KOPT-K1 (cell line): ENCODE results near the gene COPS6.
A peak's percentile ranks its signal among the peaks of the same experiment; 100 is the strongest.

ENCODE experiments used
- H3K27ac ChIP-seq: fragments of 200-600 bp; sonication (generic); 2 replicates; pipeline ENCODE4 v1.5.1; 2016; ENCODE audit warnings: antibody characterized with exemption, mild to moderate bottlenecking, low read depth, low read length; ENCODE audit not compliant: poor library complexity, severe bottlenecking
- H3K36me3 ChIP-seq: fragments of 200-600 bp; sonication (generic); 2 replicates; pipeline ENCODE4 v1.5.1; 2017; ENCODE audit warnings: antibody characterized with exemption, mild to moderate bottlenecking, low read length, moderate library complexity; ENCODE audit not compliant: insufficient read depth
- H3K9me3 ChIP-seq: fragments of 200-600 bp; sonication (generic); 2 replicates; pipeline ENCODE4 v1.5.1; 2017; ENCODE audit warnings: antibody characterized with exemption, low read length, mild to moderate bottlenecking; ENCODE audit not compliant: insufficient read depth, poor library complexity, severe bottlenecking

Gene COPS6

GRCh38 chr7:100088621-100089457 is at the start of gene COPS6:
COPS6 (plus strand) TSS chr7:100088969; CDS start chr7:100088991, 22 bp downstream.
- peaks cover 36% of the 10 kb centered on the region for H3K36me3 ChIP-seq
- H3K27ac ChIP-seq, result peak within 1 kb of the TSS; percentile 80
- no peaks in the 10 kb centered on the region for H3K9me3 ChIP-seq

- Histone ChIP-seq H3K27ac (no peak overlapping the region), H3K9me3 (no peaks in the 10 kb centered on the region), H3K36me3 (peaks cover 29% of the 10 kb centered on the region)
Measured at GRCh38 chr7:100040575-100040974, 48.2 kb upstream of the COPS6 start.

GRCh38 chr7:100044718-100045117 is 44.1 kb upstream of the COPS6 start:
- Histone ChIP-seq H3K9me3 (no peaks in the 10 kb centered on the region), H3K27ac (no peak overlapping the region), H3K36me3 (no peaks in the 10 kb centered on the region)

- Histone ChIP-seq H3K36me3 (no peaks in the 10 kb centered on the region), H3K9me3 (no peaks in the 10 kb centered on the region), H3K27ac (no peak overlapping the region)
Measured at GRCh38 chr7:100048680-100049079, 40.1 kb upstream of the COPS6 start.

- Histone ChIP-seq H3K27ac (peak within 1 kb of the TSS; percentile 64), H3K9me3 (no peaks in the 10 kb centered on the region), H3K36me3 (no peaks in the 10 kb centered on the region)
Measured at GRCh38 chr7:100049441-100050291, 39.1 kb upstream of the COPS6 start, which contains the start of gene ZSCAN21. ZSCAN21 (plus strand) TSS chr7:100049774; CDS start chr7:100057007, 7,233 bp downstream.

GRCh38 chr7:100051611-100052010 is 37.2 kb upstream of the COPS6 start:
- H3K9me3 ChIP-seq, result no peaks in the 10 kb centered on the region
- no peak overlapping the region for H3K27ac ChIP-seq
- no peaks in the 10 kb centered on the region; the same call in 1 of the 2 replicates for H3K36me3 ChIP-seq

GRCh38 chr7:100053215-100053614 is 35.6 kb upstream of the COPS6 start:
- no peak overlapping the region for H3K27ac ChIP-seq
- no peaks in the 10 kb centered on the region for H3K9me3 ChIP-seq
- peaks cover 15% of the 10 kb centered on the region for H3K36me3 ChIP-seq

- H3K36me3 ChIP-seq, result peaks cover 45% of the 10 kb centered on the region
- no peaks in the 10 kb centered on the region for H3K9me3 ChIP-seq
- no peak overlapping the region for H3K27ac ChIP-seq
Measured at GRCh38 chr7:100057006-100057405, 31.8 kb upstream of the COPS6 start.

GRCh38 chr7:100059251-100059739 is 29.5 kb upstream of the COPS6 start:
- peaks cover 65% of the 10 kb centered on the region for H3K36me3 ChIP-seq
- H3K27ac ChIP-seq, result no peak overlapping the region
- no peaks in the 10 kb centered on the region for H3K9me3 ChIP-seq

GRCh38 chr7:100061518-100062193 is 27.1 kb upstream of the COPS6 start:
- Histone ChIP-seq H3K36me3 (peaks cover 83% of the 10 kb centered on the region), H3K9me3 (no peaks in the 10 kb centered on the region)

GRCh38 chr7:100063376-100063775 is 25.4 kb upstream of the COPS6 start:
- no peaks in the 10 kb centered on the region for H3K9me3 ChIP-seq
- no peak overlapping the region for H3K27ac ChIP-seq
- H3K36me3 ChIP-seq, result peaks cover 82% of the 10 kb centered on the region

More at GRCh38 chr7:100061518-100062193, 27.1 kb upstream of the COPS6 start:
- H3K27ac ChIP-seq, result no peak overlapping the region

GRCh38 chr7:100064162-100064561 is 24.6 kb upstream of the COPS6 start:
- Histone ChIP-seq H3K36me3 (peaks cover 81% of the 10 kb centered on the region), H3K27ac (no peak overlapping the region), H3K9me3 (no peaks in the 10 kb centered on the region)

GRCh38 chr7:100065452-100066186 is 23.1 kb upstream of the COPS6 start:
- peaks cover 86% of the 10 kb centered on the region for H3K36me3 ChIP-seq
- H3K27ac ChIP-seq, result no peak overlapping the region
- peaks cover 8% of the 10 kb centered on the region for H3K9me3 ChIP-seq

GRCh38 chr7:100066953-100067352 is 21.8 kb upstream of the COPS6 start:
- peaks cover 21% of the 10 kb centered on the region for H3K9me3 ChIP-seq
- peaks cover 89% of the 10 kb centered on the region for H3K36me3 ChIP-seq

More at GRCh38 chr7:100066953-100067352, 21.8 kb upstream of the COPS6 start:
- H3K27ac ChIP-seq, result no peak overlapping the region
